Activated T-cell treated with anti-CD3 and anti-CD28 coated beads, Interleukin-2, amount 50 U/mL, for 24 hours (primary cell): ENCODE data around the gene AHRR.
"Not testable (repeated sequence)": the region's sequence is repeated elsewhere in the genome, so short reads cannot be mapped to it uniquely, and the experiment has no call there.

ENCODE experiments used
- DNase-seq: peaks from one replicate; pipeline ENCODE4 v3.0.0-alpha.2; 2020
- H3K27ac Mint-ChIP-seq: 2 replicates; pipeline ENCODE4 v1.8.0; 2020; ENCODE audit warnings: mild to moderate bottlenecking, mixed read lengths
- H3K27me3 Mint-ChIP-seq: 2 replicates; pipeline ENCODE4 v1.8.0; 2020; ENCODE audit warnings: mixed read lengths
- H3K36me3 Mint-ChIP-seq: 2 replicates; pipeline ENCODE4 v1.8.0; 2020; ENCODE audit warnings: low read depth, mixed read lengths
- H3K4me1 Mint-ChIP-seq: 2 replicates; pipeline ENCODE4 v1.8.0; 2020; ENCODE audit warnings: low read depth, mixed read lengths
- H3K4me3 Mint-ChIP-seq: 2 replicates; pipeline ENCODE4 v1.8.0; 2020; ENCODE audit warnings: mild to moderate bottlenecking, moderate library complexity, mixed read lengths
- H3K9me3 Mint-ChIP-seq: 2 replicates; pipeline ENCODE4 v1.8.0; 2020; ENCODE audit warnings: mixed read lengths

Gene AHRR

GRCh38 chr5:298737-299125 is 22.8 kb upstream of the AHRR start:
- H3K36me3 Mint-ChIP-seq = peaks cover 23% of the 10 kb centered on the region

GRCh38 chr5:299921-300320 is 21.6 kb upstream of the AHRR start:
- H3K4me3 Mint-ChIP-seq, H3K9me3 Mint-ChIP-seq, DNase-seq, H3K27ac Mint-ChIP-seq, H3K27me3 Mint-ChIP-seq: not testable (repeated sequence)
- Mint-ChIP-seq H3K4me1 (peaks cover 40% of the 10 kb centered on the region), H3K36me3 (peaks cover 24% of the 10 kb centered on the region)

More at GRCh38 chr5:298737-299125, 22.8 kb upstream of the AHRR start:
- Mint-ChIP-seq H3K4me1 (peaks cover 42% of the 10 kb centered on the region), H3K9me3 (no peaks in the 10 kb centered on the region), H3K4me3 (no peak overlapping the region), H3K27ac (no peak overlapping the region), H3K27me3 (no peaks in the 10 kb centered on the region)
- no peak for DNase-seq

GRCh38 chr5:300691-301435 is 20.7 kb upstream of the AHRR start:
- not testable (repeated sequence) for H3K9me3 Mint-ChIP-seq, H3K27me3 Mint-ChIP-seq, H3K27ac Mint-ChIP-seq, DNase-seq, H3K4me3 Mint-ChIP-seq
- H3K36me3 Mint-ChIP-seq = peaks cover 32% of the 10 kb centered on the region
- H3K4me1 Mint-ChIP-seq = peaks cover 37% of the 10 kb centered on the region

GRCh38 chr5:302416-302815 is 19.1 kb upstream of the AHRR start:
- H3K27me3 Mint-ChIP-seq, H3K4me3 Mint-ChIP-seq, DNase-seq, H3K9me3 Mint-ChIP-seq, H3K27ac Mint-ChIP-seq: not testable (repeated sequence)
- Mint-ChIP-seq H3K36me3 (peaks cover 32% of the 10 kb centered on the region), H3K4me1 (peaks cover 22% of the 10 kb centered on the region)

GRCh38 chr5:302966-303365 is 18.5 kb upstream of the AHRR start:
- Mint-ChIP-seq H3K27me3 (no peaks in the 10 kb centered on the region), H3K27ac (no peak overlapping the region), H3K9me3 (no peaks in the 10 kb centered on the region), H3K4me1 (peaks cover 17% of the 10 kb centered on the region), H3K4me3 (no peak overlapping the region), H3K36me3 (peaks cover 37% of the 10 kb centered on the region)
- no peak for DNase-seq

GRCh38 chr5:303741-304140 is 17.8 kb upstream of the AHRR start:
- H3K9me3 Mint-ChIP-seq, H3K27ac Mint-ChIP-seq, H3K27me3 Mint-ChIP-seq, DNase-seq, H3K4me3 Mint-ChIP-seq: not testable (repeated sequence)
- Mint-ChIP-seq H3K36me3 (peaks cover 45% of the 10 kb centered on the region), H3K4me1 (peaks cover 17% of the 10 kb centered on the region)

- no peak overlapping the region for H3K27ac Mint-ChIP-seq
- H3K4me3 Mint-ChIP-seq = no peak overlapping the region
- no peaks in the 10 kb centered on the region for H3K27me3 Mint-ChIP-seq
- H3K9me3 Mint-ChIP-seq = no peaks in the 10 kb centered on the region
- DNase-seq = peak; percentile 16
- H3K36me3 Mint-ChIP-seq = peaks cover 51% of the 10 kb centered on the region
- H3K4me1 Mint-ChIP-seq = peaks cover 17% of the 10 kb centered on the region
Measured at GRCh38 chr5:305050-305449, 16.5 kb upstream of the AHRR start.

GRCh38 chr5:305459-305858 is 16.1 kb upstream of the AHRR start:
- peaks cover 17% of the 10 kb centered on the region for H3K4me1 Mint-ChIP-seq
- no peak overlapping the region for H3K4me3 Mint-ChIP-seq
- no peaks in the 10 kb centered on the region for H3K27me3 Mint-ChIP-seq
- H3K9me3 Mint-ChIP-seq = no peaks in the 10 kb centered on the region
- no peak for DNase-seq
- peaks cover 55% of the 10 kb centered on the region for H3K36me3 Mint-ChIP-seq
- H3K27ac Mint-ChIP-seq = no peak overlapping the region

GRCh38 chr5:306011-306805 is 15.3 kb upstream of the AHRR start:
- peak; percentile 17 for DNase-seq
- peaks cover 13% of the 10 kb centered on the region for H3K4me1 Mint-ChIP-seq
- no peak overlapping the region for H3K27ac Mint-ChIP-seq
- peaks cover 59% of the 10 kb centered on the region for H3K36me3 Mint-ChIP-seq
- H3K9me3 Mint-ChIP-seq = no peaks in the 10 kb centered on the region
- no peak overlapping the region for H3K4me3 Mint-ChIP-seq
- H3K27me3 Mint-ChIP-seq = no peaks in the 10 kb centered on the region

- H3K4me3 Mint-ChIP-seq = no peak overlapping the region
- peaks cover 65% of the 10 kb centered on the region for H3K36me3 Mint-ChIP-seq
- H3K27ac Mint-ChIP-seq = no peak overlapping the region
- H3K4me1 Mint-ChIP-seq = peaks cover 3% of the 10 kb centered on the region
- no peaks in the 10 kb centered on the region for H3K9me3 Mint-ChIP-seq
- DNase-seq = no peak
- no peaks in the 10 kb centered on the region for H3K27me3 Mint-ChIP-seq
Measured at GRCh38 chr5:307306-307705, 14.2 kb upstream of the AHRR start.

- H3K36me3 Mint-ChIP-seq = peaks cover 72% of the 10 kb centered on the region
- DNase-seq = no peak
- H3K4me3 Mint-ChIP-seq = no peak overlapping the region
- H3K27me3 Mint-ChIP-seq = no peaks in the 10 kb centered on the region
- no peak overlapping the region for H3K27ac Mint-ChIP-seq
- no peaks in the 10 kb centered on the region for H3K4me1 Mint-ChIP-seq
- H3K9me3 Mint-ChIP-seq = no peaks in the 10 kb centered on the region
Measured at GRCh38 chr5:307794-308579, 13.5 kb upstream of the AHRR start.

- no peaks in the 10 kb centered on the region for H3K27me3 Mint-ChIP-seq
- DNase-seq = no peak
- no peak overlapping the region for H3K4me3 Mint-ChIP-seq
- H3K27ac Mint-ChIP-seq = no peak overlapping the region
- H3K4me1 Mint-ChIP-seq = no peaks in the 10 kb centered on the region
- H3K36me3 Mint-ChIP-seq = peaks cover 79% of the 10 kb centered on the region
- H3K9me3 Mint-ChIP-seq = no peaks in the 10 kb centered on the region
Measured at GRCh38 chr5:308672-309271, 12.7 kb upstream of the AHRR start.

GRCh38 chr5:309831-310230 is 11.7 kb upstream of the AHRR start:
- H3K9me3 Mint-ChIP-seq, H3K27ac Mint-ChIP-seq, H3K27me3 Mint-ChIP-seq, DNase-seq, H3K4me1 Mint-ChIP-seq, H3K4me3 Mint-ChIP-seq: not testable (repeated sequence)
- peaks cover 87% of the 10 kb centered on the region for H3K36me3 Mint-ChIP-seq

- Mint-ChIP-seq H3K4me1 (no peaks in the 10 kb centered on the region), H3K36me3 (peaks cover 85% of the 10 kb centered on the region), H3K27me3 (no peaks in the 10 kb centered on the region), H3K4me3 (no peak overlapping the region), H3K9me3 (no peaks in the 10 kb centered on the region), H3K27ac (no peak overlapping the region)
- DNase-seq = no peak
Measured at GRCh38 chr5:310516-310915, 11.0 kb upstream of the AHRR start.
